Activated naive CD8-positive, alpha-beta T cell treated with anti-CD3 and anti-CD28 coated beads for 36 hours (primary cell): ENCODE data around the gene RBM7. TPM values are rescaled to one million over a fixed set of nuclear protein-coding genes. Genes with fewer than 3 reads are reported as not detected.

ENCODE experiments used
- DNase-seq: peaks from one replicate; pipeline ENCODE4 v3.0.0; 2021
- H3K27ac Mint-ChIP-seq: one replicate; pipeline ENCODE4 v1.8.0; 2022; ENCODE audit warnings: mild to moderate bottlenecking, moderate library complexity, mixed read lengths
- H3K27me3 Mint-ChIP-seq: one replicate; pipeline ENCODE4 v1.8.0; 2022; ENCODE audit warnings: mild to moderate bottlenecking, mixed read lengths
- H3K36me3 Mint-ChIP-seq: one replicate; pipeline ENCODE4 v1.8.0; 2021; ENCODE audit warnings: mild to moderate bottlenecking, mixed read lengths
- H3K4me1 Mint-ChIP-seq: one replicate; pipeline ENCODE4 v1.8.0; 2021; ENCODE audit warnings: mixed read lengths
- H3K4me3 Mint-ChIP-seq: one replicate; pipeline ENCODE4 v1.8.0; 2022; ENCODE audit warnings: mild to moderate bottlenecking, moderate library complexity, mixed read lengths
- H3K9me3 Mint-ChIP-seq: one replicate; pipeline ENCODE4 v1.8.0; 2022; ENCODE audit warnings: mixed read lengths
- total RNA-seq, 2 experiments: library from RNA; stranded (reverse); gene quantifications; one replicate each; pipeline ENCODE4 v1.2.3, GENCODE V29; 2021

Gene RBM7
- total RNA-seq, 2 experiments from 2014 or later: 45.4 to 47.3 TPM

DNA sequence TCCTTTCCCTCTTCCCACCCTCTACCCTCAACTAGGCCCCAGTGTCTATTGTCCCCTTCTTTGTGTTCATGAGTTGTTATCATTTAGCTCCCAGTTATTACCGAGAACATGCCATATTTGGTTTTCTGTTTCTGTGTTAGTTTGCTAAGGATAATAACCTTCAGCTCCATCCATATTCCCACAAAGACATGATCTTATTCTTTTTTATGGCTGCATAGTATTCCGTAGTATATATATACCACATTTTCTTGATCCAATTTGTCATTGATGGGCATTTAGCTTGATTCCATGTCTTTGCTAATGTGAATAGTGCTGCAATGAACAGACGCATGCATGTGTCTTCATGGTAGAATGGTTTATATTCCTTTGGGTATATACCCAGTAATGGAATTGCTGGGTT is 18.0 kb upstream of the RBM7 start:
- H3K36me3 Mint-ChIP-seq: no peaks in the 10 kb centered on the region
- no peak overlapping the region for H3K4me3 Mint-ChIP-seq
- no peak overlapping the region for H3K27ac Mint-ChIP-seq
- DNase-seq: no peak
- no peaks in the 10 kb centered on the region for H3K9me3 Mint-ChIP-seq
- H3K4me1 Mint-ChIP-seq: no peaks in the 10 kb centered on the region
- peaks cover 9% of the 10 kb centered on the region for H3K27me3 Mint-ChIP-seq

DNA sequence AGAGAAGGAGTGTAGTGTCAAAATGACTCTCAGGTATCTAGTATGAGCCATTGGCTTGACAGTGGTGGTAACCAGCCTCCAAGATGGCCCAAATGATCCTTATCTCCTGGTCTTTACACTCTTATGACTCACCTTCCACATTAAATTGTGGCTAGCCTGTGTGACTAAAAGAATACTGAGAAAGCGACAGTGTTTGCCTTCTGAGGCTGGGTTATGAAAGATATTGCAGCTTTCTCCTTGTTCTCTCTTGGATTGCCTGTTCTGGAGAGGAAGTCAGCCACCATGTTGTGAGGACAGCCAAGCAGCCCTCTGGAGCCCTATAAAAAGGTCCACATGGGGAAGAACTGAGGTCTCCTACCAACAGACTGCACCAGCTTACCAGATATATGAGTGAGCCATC is 16.0 kb upstream of the RBM7 start:
- H3K27me3 Mint-ChIP-seq: peaks cover 3% of the 10 kb centered on the region
- H3K27ac Mint-ChIP-seq: no peak overlapping the region
- H3K9me3 Mint-ChIP-seq: no peaks in the 10 kb centered on the region
- no peaks in the 10 kb centered on the region for H3K36me3 Mint-ChIP-seq
- no peak overlapping the region for H3K4me3 Mint-ChIP-seq
- no peak for DNase-seq
- H3K4me1 Mint-ChIP-seq: no peaks in the 10 kb centered on the region

DNA sequence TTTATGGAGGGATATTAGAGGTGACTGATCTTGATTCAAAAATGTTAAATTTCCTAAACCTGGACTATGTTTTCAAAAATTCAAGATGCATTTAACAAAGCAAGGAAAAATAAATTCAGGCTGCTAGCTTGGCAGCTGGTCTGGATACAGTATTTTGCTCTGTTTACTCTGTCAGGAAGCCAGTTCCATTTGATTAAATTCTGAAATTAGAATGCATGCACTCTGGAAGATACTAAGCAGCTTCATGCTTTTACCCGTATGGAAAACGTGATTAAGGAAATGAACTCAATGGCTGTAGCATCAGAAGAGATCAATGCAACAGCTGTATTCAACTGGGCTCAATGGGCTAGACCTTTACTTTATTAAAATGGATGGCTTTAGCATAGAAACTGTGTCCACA is 14.3 kb upstream of the RBM7 start:
- Mint-ChIP-seq H3K36me3 (no peaks in the 10 kb centered on the region), H3K4me1 (no peaks in the 10 kb centered on the region), H3K27ac (no peak overlapping the region), H3K4me3 (no peak overlapping the region), H3K27me3 (no peaks in the 10 kb centered on the region), H3K9me3 (no peaks in the 10 kb centered on the region)
- DNase-seq: no peak

DNA sequence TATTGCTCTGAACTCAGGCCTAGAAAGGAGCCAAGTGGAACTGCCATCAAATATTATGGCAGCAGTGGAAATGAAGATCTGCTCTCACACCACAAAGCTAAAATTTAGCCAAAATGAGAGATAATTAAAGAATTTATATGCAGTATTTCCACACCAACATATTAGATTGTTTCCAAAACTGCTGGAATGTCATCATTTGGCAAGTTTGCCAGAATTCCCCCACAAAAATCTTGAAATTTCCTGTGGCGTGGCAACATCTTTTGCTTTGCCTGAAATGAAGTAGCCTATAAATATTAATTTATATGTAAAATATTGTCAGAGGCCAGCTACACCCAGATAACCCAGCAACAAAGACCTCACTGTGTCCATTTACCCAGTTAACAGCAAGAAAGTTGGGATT is 13.9 kb upstream of the RBM7 start:
- Mint-ChIP-seq H3K4me3 (no peak overlapping the region), H3K9me3 (no peaks in the 10 kb centered on the region), H3K27me3 (no peaks in the 10 kb centered on the region), H3K4me1 (no peaks in the 10 kb centered on the region), H3K27ac (no peak overlapping the region), H3K36me3 (no peaks in the 10 kb centered on the region)
- DNase-seq: no peak

DNA sequence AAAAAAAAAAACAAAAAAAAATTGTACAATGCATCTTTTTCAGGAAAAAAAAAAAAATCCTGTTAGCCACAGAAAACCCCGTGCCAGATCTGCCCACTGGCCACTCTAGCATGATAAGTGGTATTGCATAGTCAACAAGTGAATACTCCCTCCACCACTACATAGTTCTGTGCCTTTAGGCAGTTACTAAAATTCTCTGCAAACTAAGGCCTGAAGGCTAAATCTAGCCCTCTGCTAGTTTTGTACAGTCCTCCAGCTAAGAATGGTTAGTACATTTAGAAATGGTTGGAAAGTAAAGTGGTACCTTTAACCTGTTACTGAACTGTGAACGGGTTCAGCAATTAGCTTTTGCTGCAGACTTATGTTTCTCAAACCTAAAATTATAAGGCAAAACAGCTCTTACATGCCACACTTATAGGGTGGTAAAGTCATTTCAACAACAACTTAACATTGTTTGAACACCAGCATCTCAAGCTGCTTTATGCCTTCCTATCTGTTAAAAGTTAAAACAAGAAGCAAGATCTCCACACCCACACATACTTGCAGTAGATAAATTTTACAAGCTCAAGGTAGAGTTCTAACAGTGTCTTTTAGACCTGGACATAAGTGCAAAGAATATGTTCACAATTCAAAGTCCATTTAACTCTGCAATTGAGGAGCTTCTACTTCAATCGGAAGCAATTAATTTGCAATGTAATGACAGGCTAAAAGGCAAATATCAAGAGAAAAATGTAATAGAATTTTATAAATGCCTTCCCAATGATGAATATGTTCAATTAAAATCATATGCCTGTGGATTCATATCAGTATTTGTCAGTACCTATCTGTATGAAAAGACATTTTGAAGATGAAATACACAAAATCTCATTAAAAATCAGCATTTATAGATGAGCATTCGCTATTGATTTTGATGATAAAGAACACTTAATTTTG is 7.5 kb upstream of the RBM7 start:
- H3K9me3 Mint-ChIP-seq: no peaks in the 10 kb centered on the region
- no peak for DNase-seq
- H3K4me3 Mint-ChIP-seq: no peak overlapping the region
- no peaks in the 10 kb centered on the region for H3K36me3 Mint-ChIP-seq
- H3K4me1 Mint-ChIP-seq: peaks cover 7% of the 10 kb centered on the region
- no peak overlapping the region for H3K27ac Mint-ChIP-seq
- no peaks in the 10 kb centered on the region for H3K27me3 Mint-ChIP-seq

DNA sequence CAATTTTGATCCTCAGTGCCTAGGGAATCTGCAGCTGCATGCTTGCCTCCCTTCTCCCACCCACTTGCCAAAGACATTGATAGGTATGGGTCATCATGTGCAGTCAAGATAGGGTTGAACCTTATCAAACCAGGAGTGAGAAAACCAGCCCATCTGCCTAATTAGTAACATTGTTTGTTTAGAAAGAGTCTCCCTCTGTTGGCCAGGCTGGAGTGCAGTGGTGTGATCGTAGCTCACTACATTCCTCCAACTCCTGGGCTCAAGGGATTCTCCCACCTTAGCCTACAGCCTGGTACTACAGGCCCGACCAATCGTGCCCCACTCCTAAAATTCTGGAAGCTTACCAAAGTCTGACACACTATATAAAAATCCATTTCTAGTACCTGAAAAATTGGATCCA is 4.7 kb upstream of the RBM7 start:
- no peak for DNase-seq
- H3K4me3 Mint-ChIP-seq: no peak overlapping the region
- H3K27ac Mint-ChIP-seq: no peak overlapping the region
- no peaks in the 10 kb centered on the region for H3K9me3 Mint-ChIP-seq
- H3K27me3 Mint-ChIP-seq: no peaks in the 10 kb centered on the region
- peaks cover 14% of the 10 kb centered on the region for H3K4me1 Mint-ChIP-seq
- peaks cover 13% of the 10 kb centered on the region for H3K36me3 Mint-ChIP-seq

DNA sequence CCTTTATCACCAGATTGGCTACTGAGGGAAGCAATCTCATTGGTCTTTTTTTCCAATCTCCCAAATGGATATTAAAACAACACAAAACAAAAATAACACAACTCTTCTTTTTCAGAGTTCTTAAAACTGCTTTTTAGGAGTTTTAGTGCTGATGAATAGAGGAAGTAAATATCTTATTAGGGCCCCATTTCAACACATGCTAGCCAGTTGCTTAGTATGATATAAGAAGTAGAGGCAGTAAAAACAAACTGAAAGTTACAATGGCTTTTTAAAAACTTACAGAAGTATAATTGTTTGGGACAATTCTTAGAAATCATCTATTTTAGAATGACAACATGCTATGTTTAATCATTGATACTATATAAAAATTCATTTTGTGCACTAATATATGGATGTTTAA is 3.5 kb upstream of the RBM7 start:
- Mint-ChIP-seq H3K27ac (no peak overlapping the region), H3K4me3 (no peak overlapping the region), H3K9me3 (no peaks in the 10 kb centered on the region), H3K4me1 (peaks cover 15% of the 10 kb centered on the region), H3K27me3 (no peaks in the 10 kb centered on the region), H3K36me3 (peaks cover 14% of the 10 kb centered on the region)
- no peak for DNase-seq

DNA sequence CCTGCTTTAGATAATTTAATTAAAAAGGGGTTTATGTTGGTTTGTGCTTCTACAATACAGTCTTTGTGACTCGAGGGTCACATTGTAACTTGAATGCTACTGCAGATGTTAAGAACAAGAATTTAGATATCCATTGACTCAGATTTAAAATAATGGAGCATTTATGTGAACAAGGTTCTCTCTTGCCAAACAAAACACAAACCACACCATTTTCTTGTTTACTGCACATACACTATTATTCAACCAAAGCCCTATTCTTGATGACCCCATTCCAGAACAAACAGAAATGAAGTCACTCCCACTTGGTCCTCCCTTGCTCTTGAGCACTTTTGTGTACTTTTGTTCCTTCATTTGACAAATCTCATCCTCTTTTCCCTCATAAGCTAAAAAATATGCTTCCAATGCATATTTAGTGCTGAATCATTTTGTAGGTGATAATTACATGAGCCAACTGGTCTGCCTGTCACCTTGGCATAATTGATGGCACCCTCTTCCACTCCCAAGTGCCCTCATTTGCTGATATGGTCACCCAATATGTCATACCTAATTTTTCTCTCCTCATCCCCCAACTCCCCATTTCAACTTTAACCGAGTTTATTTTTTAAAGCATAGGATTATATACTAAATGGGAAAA is 3.0 kb upstream of the RBM7 start:
- Mint-ChIP-seq H3K27me3 (no peaks in the 10 kb centered on the region), H3K36me3 (peaks cover 19% of the 10 kb centered on the region), H3K27ac (no peak overlapping the region), H3K4me1 (peaks cover 18% of the 10 kb centered on the region), H3K4me3 (no peak overlapping the region), H3K9me3 (no peaks in the 10 kb centered on the region)
- DNase-seq: no peak

DNA sequence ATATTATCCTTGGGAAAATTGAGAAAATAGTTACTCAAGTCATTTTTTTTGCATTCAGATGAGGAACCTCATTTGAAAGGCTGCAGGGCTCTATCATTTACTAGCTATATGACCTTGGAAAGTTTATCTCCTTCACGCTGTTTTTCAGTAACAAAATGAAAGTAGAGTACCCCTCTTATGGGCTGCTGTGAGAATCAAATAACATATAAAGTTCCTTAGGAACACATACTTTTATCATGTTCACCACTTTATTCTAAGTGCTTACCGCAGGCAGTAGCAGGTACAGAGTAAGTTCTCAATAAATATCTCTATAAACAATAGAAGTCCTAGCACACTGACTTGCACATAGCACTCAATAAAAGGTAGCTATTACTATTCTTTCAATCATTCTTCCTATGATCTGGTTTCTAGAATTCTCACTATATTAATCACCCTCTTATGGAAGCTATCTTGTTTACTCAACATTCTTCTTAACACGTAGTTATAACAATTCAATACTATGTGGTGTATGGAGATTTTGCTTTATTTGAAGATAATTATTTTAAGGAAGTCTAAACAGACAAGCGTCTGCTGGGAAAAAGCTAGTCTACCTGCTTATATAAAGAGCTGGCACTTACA is 2.1 kb upstream of the RBM7 start:
- DNase-seq: no peak
- Mint-ChIP-seq H3K4me3 (peak overlapping the region; percentile 89), H3K4me1 (peaks cover 25% of the 10 kb centered on the region), H3K27ac (peak overlapping the region; percentile 38), H3K27me3 (no peaks in the 10 kb centered on the region), H3K9me3 (no peaks in the 10 kb centered on the region), H3K36me3 (peaks cover 25% of the 10 kb centered on the region)

DNA sequence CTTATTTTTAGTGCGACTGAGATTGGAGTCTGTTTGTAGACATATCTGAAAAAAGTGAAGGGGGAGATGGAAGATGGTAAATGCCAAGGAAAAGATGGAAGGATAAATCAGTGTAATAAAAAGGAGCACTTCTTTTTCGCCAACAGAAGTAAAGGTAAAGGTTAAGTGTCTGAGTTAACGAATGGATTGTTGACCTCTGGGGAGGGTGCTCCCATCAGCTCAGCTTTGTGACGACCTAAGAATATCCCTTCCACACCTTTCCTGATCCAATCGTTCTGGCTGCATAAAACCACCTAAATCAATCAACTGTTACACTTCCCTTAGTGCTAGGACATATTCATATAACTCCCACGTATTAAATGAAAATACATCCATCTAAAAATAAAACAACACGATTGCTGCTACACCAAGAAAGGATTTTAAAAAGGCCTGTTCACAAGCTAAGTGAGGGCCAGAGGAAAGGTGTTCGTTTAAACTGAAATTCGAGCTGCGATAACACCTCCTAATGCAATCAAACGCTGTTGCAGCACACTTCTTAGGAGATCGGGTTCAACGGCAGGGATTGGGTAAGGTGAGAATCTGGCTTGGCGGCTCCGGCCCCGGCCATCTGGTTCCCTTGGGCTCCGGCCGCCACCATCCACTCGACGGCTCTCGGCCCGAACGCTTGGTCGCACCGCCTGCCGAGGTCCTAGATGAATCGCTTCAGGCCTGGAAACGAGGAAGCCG is 813 bp upstream of the RBM7 start:
- Mint-ChIP-seq H3K9me3 (no peaks in the 10 kb centered on the region), H3K27ac (peak overlapping the region; percentile 98), H3K4me3 (peak overlapping the region; percentile 89), H3K4me1 (peaks cover 33% of the 10 kb centered on the region), H3K36me3 (peaks cover 29% of the 10 kb centered on the region), H3K27me3 (no peaks in the 10 kb centered on the region)
- DNase-seq: no peak

DNA sequence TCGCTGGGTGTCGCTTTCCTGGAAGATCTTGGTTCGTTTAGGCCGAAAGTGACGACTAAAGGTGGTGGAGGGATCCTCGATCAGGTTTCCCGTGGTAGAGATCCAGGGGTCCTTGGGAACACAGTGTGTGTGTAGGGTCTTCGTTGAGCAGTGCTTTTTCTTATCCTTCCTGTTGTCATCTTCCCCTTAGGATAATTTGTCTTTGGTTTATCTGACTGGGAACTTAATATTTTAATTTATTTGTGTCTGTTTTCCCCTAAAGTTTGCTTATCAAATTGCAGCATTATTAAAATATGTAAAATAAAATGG is 403 bp downstream of the RBM7 start:
- Mint-ChIP-seq H3K4me3 (peak overlapping the region; percentile 89), H3K36me3 (peaks cover 40% of the 10 kb centered on the region), H3K4me1 (peaks cover 43% of the 10 kb centered on the region), H3K27me3 (no peaks in the 10 kb centered on the region), H3K27ac (peak overlapping the region; percentile 98), H3K9me3 (no peaks in the 10 kb centered on the region)
- DNase-seq: no peak

DNA sequence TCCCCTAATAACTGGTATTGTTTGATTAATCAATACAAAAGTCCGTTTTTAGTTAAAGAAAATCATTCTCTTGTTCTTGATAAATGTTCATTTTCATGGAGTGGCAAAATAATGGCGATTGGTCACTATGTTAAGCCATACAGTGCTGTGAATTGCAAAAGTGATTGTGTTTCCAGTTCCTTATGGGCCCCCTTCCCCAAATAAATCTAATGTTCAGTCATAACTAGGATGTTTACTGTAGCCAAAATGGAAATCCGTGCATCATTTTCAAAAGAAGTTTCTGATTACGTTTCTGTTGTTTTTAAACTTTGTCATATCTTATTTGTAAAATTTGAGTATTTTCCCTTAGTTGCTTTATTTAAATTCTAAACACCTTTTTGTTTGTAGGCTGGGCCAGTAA is 845 bp downstream of the RBM7 start:
- Mint-ChIP-seq H3K9me3 (no peaks in the 10 kb centered on the region), H3K4me1 (peaks cover 45% of the 10 kb centered on the region), H3K27me3 (no peaks in the 10 kb centered on the region)

DNA sequence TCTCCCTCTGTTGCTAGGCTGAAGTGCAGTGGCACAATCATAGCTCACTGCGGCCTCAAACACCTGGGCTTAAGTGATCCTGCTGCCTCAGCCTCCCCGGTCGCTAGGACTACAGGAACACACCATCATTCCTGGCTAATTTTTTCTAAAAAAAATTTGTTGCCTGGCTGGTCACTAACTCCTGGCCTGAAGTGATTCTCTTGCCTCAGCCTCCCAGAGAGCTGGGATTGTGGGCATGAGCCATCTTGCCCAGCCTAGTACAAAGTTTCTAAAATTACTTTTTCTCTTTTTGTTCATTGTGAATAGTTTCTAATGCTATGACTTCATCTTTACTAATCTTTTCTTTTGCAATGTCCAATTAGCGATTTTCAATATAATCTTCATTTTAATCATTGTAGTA is 12.5 kb downstream of the RBM7 start:
- DNase-seq: no peak
- no peaks in the 10 kb centered on the region for H3K4me1 Mint-ChIP-seq
- H3K27me3 Mint-ChIP-seq: no peaks in the 10 kb centered on the region
- no peak overlapping the region for H3K27ac Mint-ChIP-seq
- no peaks in the 10 kb centered on the region for H3K9me3 Mint-ChIP-seq
- peaks cover 20% of the 10 kb centered on the region for H3K36me3 Mint-ChIP-seq
- no peak overlapping the region for H3K4me3 Mint-ChIP-seq

More for the DNA sequence above, 845 bp downstream of the RBM7 start:
- peak overlapping the region; percentile 89 for H3K4me3 Mint-ChIP-seq
- DNase-seq: no peak
- peak overlapping the region; percentile 98 for H3K27ac Mint-ChIP-seq
- H3K36me3 Mint-ChIP-seq: peaks cover 45% of the 10 kb centered on the region

DNA sequence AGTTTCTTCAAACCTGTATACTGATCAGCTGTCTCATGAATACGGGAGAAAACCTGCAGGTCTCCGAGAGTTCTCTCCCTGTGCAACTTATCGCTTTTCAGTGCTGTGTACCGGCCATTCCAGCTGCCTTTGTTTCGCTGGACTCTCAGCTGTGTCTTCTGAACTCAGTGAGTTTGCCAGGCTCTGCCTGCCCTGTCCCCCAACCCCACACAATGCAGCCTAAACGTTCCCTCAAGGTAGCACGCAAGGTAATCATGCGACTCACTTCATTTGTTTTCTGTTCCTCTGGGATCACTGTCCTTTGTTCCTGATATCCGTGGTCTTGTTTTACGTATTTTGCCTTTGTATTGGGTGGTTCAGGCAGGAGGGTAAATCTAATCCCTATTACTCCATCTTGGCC is 13.5 kb downstream of the RBM7 start:
- Mint-ChIP-seq H3K4me3 (no peak overlapping the region), H3K9me3 (no peaks in the 10 kb centered on the region), H3K36me3 (peaks cover 19% of the 10 kb centered on the region), H3K4me1 (no peaks in the 10 kb centered on the region), H3K27ac (no peak overlapping the region), H3K27me3 (no peaks in the 10 kb centered on the region)
- DNase-seq: no peak

DNA sequence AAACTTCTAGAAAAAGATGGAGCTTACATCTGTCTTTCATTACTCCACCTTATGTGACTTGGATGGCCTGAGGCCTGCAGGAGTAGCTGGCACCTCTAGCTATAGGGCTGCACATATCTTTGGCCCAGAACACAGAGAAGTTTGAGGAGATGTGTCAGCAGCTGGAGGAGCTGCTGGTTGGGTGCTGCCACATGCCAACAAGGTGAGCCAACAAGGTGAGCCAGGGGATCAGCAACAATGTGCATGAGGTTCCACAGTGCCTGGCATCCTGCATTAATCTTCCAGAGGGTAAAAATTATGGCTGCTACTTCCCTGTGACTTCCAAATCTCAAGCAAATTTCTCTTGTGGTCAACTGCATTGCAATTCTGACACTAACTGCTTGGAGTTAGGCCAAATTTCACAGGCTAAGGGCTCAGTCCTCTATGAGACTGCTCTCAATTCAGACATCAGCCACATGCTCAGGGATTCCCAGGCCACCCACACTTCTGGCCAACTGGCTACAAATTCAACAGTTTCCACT is 16.0 kb downstream of the RBM7 start:
- H3K27me3 Mint-ChIP-seq: no peaks in the 10 kb centered on the region
- H3K36me3 Mint-ChIP-seq: peaks cover 6% of the 10 kb centered on the region
- H3K4me1 Mint-ChIP-seq: no peaks in the 10 kb centered on the region
- no peak for DNase-seq
- H3K27ac Mint-ChIP-seq: no peak overlapping the region
- H3K4me3 Mint-ChIP-seq: no peak overlapping the region
- H3K9me3 Mint-ChIP-seq: no peaks in the 10 kb centered on the region
